Measurements from ENCODE around the gene PSMB2.

GRCh38 chr1:35565742-35566133 is 75.6 kb downstream of the PSMB2 start:
- TF ChIP-seq CTCF (IDR thresholded peaks at IDR 0.05) (no peak), POLR2A (IDR thresholded peaks at IDR 0.05) (no peak)
